Measurements from ENCODE around the gene XBP1.
A peak's percentile ranks its signal among the peaks of the same experiment; 100 is the strongest.
"Not testable (repeated sequence)": the region's sequence is repeated elsewhere in the genome, so short reads cannot be mapped to it uniquely, and the experiment has no call there.

XBP1 gene

DNA sequence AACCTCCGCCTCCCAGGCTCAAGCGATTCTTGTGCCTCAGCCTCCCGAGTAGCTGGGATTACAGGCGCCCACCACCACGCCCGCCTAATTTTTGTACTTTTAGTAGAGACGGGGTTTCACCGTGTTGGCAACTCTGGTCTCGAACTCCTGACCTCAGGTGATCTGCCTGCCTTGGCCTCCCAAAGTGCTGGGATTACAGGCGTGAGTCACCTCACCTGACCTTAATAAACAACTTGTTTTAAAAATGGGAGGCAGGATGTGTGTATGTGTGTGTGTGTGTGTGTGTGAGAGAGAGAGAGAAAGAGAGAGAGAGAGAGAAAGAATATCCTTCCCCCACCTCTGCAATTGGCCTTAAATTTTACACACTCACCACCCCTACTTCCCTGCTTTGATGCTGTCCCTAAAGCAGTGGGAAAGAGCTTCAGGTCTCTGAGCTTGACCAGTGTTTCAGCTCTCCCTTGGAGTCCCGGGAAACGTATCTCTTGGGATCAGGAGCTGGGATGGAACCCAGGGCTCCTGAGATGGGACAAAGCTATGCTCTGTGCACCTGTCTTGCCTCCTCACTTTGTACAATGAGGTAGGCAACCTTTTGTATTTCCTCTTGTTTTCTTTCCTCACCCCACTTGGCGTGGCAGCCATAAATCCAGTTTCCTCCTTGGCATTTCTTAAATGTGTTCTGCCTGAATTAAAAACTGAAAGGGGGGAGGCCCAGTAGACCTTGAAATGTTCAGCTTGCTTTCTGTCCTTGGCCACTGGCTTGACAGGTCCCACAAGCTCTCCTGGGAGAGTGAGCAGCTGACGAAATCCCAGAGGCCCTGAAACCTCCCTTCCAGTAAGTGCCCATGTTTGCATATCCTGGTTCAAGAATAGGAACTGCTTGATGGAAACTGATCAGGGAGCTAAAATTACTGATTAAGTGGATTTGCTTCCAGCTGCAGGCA lies 17.8 kb upstream of the XBP1 start:
- DNase-seq (ENCODE audit: low read depth in 2 of 2) = no peak

- DNase-seq (ENCODE audit: low read depth in 2 of 2) = no peak
These were observed 16.7 kb upstream of the XBP1 start for GRCh38 chr22:28817064-28817463.

- DNase-seq (ENCODE audit: low read depth in 2 of 2) = no peak
These were observed 15.4 kb upstream of the XBP1 start for GRCh38 chr22:28815729-28816128.

DNA sequence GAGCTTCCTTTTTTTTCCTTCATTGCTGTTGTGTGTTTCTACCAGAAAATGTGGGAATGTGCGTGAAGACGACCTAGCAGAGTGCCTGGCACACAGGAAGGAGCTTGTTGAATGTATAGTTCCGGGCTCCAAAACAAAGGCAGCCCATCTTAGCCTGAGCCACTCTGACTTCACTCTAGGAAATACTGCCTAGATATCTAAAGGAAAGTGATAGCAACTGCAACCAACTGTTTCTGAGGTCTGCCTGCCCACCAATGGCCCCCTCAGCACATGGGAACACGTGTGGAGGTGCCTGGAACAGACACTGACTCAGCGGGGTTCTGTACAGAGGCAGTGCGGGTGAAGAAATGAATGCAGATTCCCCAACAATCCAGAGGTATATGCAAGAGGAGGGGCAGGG lies 14.7 kb upstream of the XBP1 start:
- DNase-seq (ENCODE audit: low read depth in 2 of 2) = no peak

- no peak for DNase-seq (ENCODE audit: low read depth in 2 of 2)
These were observed 13.6 kb upstream of the XBP1 start for GRCh38 chr22:28813772-28814518.

DNA sequence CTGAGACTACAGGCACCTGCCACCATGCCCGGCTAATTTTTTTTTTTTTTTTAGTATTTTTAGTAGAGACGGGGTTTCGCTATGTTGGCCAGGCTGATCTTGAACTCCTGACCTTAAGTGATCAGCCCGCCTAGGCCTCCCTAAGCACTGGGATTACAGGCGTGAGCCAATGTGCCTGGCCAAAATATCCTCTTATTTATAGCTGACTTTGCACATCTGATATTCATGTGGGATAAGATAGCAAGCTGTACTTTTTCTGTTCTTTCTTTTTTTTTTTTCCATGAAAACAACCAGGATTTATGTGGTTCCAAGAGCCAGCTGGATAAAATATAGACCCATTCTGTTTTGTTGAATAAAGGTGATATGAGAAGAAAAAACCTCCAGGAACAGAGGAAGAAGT lies 12.1 kb upstream of the XBP1 start:
- DNase-seq (ENCODE audit: low read depth in 2 of 2) = no peak

DNA sequence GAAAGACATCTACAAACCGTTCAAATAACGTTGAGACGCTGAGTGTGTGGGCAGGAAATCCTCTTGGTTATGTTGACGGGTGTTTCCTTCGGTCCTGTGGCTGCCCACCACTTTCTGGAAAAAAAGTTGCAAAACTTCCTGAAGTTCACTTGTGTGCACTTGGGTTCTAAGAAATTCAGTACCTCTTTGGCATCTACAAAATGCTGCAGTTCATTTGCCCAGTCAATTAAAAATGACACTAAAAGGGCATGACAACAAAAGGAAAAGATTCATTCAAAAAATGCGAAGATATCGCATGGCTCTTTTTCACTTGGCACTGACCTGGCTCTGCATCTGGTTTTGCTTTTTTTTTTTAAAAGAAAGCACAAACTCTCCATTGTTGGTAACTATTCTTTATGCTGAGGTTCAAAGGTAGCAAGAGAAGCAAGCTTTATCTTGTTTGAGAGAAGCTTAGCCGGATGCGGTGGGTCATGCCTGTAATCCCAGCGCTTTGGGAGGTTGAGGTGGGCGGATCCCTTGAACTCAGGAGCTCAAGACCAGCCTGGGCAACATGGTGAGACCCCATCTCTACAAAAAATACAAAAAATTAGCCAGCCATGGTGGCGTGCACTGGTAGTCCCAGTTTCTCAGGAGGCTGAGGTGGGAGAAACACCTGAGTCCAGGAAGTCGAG lies 10.6 kb upstream of the XBP1 start:
- DNase-seq (ENCODE audit: low read depth in 2 of 2) = peak in 1 of 2 donors; percentile 22

- DNase-seq (ENCODE audit: low read depth in 2 of 2) = no peak
These were observed 8.5 kb upstream of the XBP1 start for GRCh38 chr22:28808716-28809355.

GRCh38 chr22:28805426-28805825 lies 5.1 kb upstream of the XBP1 start:
- not testable (repeated sequence) for DNase-seq (ENCODE audit: low read depth in 2 of 2)

- DNase-seq (ENCODE audit: low read depth in 2 of 2) = no peak
These were observed 2.3 kb upstream of the XBP1 start for GRCh38 chr22:28802595-28803123.

DNA sequence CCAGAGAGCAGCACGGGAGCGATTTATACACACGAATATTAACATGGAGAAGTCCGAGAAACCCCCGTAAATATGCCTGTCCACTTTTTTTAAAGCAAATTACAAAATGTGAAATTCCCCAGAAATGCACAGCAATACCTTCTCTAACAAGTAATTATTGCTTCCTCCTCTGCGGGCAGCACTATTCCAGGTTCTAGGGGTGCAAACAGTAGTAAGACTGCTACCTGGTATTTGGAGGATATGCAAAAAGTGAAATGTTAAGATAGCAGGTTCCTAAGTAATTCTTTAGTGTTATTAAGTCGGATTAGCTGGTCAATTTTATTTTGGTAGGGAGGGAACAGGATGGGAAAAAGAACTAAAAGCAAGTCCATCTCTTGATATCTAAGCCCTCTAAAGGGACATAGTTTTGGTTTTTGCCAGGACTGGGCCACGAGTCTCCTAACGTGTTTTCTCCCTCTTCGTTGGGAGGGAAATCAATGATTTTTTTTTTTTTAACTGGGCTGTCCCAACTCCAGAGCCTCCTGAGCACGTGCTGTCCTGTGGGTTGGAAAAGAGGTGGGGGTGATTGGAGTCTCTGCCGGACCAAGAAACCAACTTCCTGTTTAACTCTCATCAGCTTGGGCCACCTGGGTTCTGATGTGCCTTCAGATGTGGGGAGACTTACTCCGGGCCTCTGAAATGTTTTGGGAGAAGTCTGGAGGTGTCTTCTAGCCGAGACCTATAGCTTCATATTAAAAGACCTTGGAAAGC lies 1.7 kb upstream of the XBP1 start:
- DNase-seq (ENCODE audit: low read depth in 2 of 2) = no peak

GRCh38 chr22:28799606-28800307 lies 612 bp downstream of the XBP1 start:
- no peak for DNase-seq (ENCODE audit: low read depth in 2 of 2)

DNA sequence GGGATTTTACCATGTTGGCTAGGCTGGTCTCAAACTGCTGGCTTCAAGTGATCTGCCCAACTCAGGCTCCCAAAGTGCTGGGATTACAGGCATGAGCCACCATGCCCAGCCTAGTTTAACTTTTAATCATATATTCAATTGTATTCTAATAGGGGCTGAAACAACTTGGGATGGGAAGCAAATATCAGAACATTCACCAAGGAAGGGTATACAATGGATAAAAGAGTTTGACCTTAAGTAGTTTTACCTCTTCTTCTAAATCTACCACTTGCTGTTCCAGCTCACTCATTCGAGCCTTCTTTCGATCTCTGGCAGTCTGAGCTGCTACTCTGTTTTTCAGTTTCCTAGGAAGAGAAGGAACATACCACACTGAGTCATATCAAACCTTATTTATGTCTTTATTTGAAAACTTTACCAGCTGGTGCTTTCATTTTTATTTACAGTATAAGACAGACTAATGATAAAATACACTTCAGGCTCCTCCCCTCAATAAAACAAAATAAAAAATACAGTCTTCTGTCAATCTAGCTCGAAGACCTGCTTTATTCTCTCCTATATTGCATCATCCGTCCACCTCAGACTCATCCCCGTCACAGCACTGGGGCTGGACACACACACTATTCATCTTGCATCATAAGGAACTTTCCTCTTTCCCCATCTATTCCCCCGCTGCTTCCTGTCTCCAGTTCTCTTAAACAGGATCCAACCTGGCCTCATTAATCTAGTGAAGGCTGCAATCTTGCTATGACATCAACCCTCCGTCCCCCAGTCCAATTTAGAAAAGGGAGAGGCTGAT lies 1.4 kb downstream of the XBP1 start:
- no peak for DNase-seq (ENCODE audit: low read depth in 2 of 2)

DNA sequence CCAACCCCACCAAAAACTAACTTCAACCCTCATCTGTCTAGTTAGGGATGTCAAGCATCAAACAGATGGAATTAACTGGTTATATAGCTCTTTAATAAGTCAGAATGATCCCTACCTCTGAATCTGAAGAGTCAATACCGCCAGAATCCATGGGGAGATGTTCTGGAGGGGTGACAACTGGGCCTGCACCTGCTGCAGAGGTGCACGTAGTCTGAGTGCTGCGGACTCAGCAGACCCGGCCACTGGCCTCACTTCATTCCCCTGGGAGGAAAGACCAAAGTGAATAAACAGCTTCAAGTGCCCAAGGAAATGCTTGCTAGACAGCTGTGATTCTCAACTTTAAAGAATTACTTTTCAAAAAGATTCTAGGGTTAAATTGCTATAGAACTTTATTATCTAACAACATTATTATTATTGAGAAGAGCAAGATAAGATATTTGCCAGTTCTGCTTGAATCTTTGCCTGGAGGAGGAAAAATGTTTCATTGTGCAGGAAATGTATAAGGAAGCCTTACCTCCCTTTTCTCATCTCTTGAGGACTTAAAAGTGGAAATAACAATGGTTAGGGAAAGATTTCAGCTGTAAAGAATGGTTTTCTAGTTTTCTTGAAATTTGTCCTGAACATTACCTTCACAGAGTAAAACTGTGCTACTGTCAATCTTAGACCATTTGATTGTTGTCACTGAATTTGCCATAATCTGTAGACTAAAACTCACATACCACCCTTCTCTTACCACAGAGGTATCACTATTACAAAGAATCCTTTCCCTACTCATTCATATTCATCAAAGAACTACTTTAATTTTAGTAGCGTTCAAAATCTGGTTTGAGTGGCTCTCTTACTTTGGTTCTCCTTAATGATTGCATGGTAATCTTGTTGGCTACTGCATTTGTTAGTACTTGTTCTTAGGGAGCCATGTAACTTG lies 4.2 kb downstream of the XBP1 start:
- no peak for DNase-seq (ENCODE audit: low read depth in 2 of 2)

DNA sequence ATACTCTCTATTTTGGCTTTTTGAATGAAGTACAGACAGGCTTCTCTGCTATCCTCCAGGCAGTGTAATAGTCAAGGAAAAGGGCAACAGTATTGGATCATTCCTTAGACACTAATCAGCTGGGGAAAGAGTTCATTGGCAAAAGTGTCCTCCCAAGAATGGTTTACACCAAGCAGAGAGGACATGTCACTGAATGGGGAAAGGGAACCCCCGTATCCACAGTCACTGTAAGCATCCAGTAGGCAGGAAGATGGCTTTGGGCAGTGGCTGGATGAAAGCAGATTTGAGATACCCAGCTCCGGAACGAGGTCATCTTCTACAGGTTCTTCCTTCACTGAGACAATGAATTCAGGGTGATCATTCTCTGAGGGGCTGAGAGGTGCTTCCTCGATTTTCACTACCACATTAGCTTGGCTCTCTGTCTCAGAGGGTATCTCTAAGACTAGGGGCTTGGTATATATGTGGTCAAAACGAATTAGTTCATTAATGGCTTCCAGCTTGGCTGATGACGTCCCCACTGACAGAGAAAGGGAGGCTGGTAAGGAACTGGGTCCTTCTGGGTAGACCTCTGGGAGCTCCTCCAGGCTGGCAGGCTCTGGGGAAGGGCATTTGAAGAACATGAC lies 5.2 kb downstream of the XBP1 start:
- DNase-seq (ENCODE audit: low read depth in 2 of 2) = no peak

- no peak for DNase-seq (ENCODE audit: low read depth in 2 of 2)
These were observed 6.3 kb downstream of the XBP1 start for GRCh38 chr22:28793976-28794584.
